IgD-negative memory B cell (primary cell): ENCODE measurements around the gene COL5A1. TPM values are rescaled to one million over a fixed set of nuclear protein-coding genes. Genes with fewer than 3 reads are reported as not detected.

Source experiments
- H3K27ac Mint-ChIP-seq, 3 donors: one replicate each; pipeline ENCODE4 v1.8.0; 2020 to 2022; ENCODE audit warnings: mild to moderate bottlenecking in 3 of 3, mixed read lengths in 3 of 3, moderate library complexity in 1 of 3
- H3K27me3 Mint-ChIP-seq: one replicate; pipeline ENCODE4 v1.8.0; 2021; ENCODE audit warnings: mixed read lengths
- H3K36me3 Mint-ChIP-seq: one replicate; pipeline ENCODE4 v1.8.0; 2020; ENCODE audit warnings: mild to moderate bottlenecking, mixed read lengths
- H3K4me1 Mint-ChIP-seq, 3 donors: one replicate each; pipeline ENCODE4 v1.8.0; 2020 to 2022; ENCODE audit warnings: mixed read lengths in 3 of 3, mild to moderate bottlenecking in 1 of 3
- H3K4me3 Mint-ChIP-seq, 4 donors: one replicate each; pipeline ENCODE4 v1.8.0; 2020 to 2022; ENCODE audit warnings: mild to moderate bottlenecking in 4 of 4, mixed read lengths in 4 of 4, moderate library complexity in 3 of 4
- H3K9me3 Mint-ChIP-seq, 3 donors: one replicate each; pipeline ENCODE4 v1.8.0; 2020 to 2021; ENCODE audit warnings: mixed read lengths in 3 of 3, mild to moderate bottlenecking in 1 of 3
- polyA plus RNA-seq: library from polyadenylated mRNA; unstranded; fragments of 300-500 nt; fragmentation: Illumina TruSeq; gene quantifications from one replicate; pipeline ENCODE4 v1.2.3, GENCODE V29; 2021

COL5A1 gene
- not detected for polyA plus RNA-seq

DNA sequence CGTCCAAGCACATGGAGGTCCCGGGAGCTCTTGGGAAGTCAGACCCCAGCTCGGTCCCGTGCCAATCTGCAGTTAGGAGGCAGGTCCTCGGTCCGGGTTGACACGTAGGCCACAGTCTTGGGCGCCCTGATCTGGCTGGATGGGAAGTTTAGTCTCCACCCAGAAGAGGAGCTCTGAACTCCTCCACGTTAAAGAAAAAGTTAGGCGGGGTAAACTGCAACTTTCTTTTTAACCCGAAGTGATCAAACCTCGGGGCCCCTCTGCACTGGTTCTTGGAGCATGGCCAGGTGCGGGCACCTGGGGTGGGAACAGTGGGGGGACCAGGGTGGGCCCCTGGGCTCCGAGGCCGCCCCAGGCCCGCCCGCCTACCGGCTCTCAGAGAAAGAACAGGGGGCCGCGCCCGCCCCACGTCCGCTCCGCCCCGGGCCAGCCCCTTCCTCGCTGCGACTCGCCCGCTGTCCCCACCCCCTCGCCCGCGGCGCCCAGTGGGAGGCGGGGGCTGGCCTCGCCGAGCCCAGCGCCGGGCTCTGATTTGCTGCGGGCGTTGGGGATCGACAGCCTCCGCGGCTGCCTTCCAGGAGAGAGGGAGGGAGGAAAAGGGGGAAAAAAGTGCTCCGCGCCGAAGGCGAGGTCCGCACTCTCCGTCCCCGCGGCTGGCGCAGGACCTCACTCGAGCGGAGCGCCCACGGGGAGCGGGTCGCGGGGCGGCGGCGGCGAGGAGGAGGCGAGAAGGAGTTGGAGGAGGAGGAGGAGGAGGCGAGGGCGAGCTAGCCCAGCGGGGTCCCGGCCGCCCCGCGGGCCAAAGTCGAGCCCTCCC lies at the start of gene COL5A1:
Gene COL5A1 (plus strand): TSS at position 631 of the 817 bp plus-strand sequence. CDS start 385 bp downstream, outside the sequence.
- Mint-ChIP-seq H3K9me3 (no peaks in the 10 kb centered on the region), H3K27me3 (peaks cover 33% of the 10 kb centered on the region), H3K36me3 (no peaks in the 10 kb centered on the region), H3K4me1 (no peaks in the 10 kb centered on the region), H3K4me3 (peak within 1 kb of the TSS in 1 of 4 donors; percentile 49), H3K27ac (no peak within 1 kb of the TSS)

DNA sequence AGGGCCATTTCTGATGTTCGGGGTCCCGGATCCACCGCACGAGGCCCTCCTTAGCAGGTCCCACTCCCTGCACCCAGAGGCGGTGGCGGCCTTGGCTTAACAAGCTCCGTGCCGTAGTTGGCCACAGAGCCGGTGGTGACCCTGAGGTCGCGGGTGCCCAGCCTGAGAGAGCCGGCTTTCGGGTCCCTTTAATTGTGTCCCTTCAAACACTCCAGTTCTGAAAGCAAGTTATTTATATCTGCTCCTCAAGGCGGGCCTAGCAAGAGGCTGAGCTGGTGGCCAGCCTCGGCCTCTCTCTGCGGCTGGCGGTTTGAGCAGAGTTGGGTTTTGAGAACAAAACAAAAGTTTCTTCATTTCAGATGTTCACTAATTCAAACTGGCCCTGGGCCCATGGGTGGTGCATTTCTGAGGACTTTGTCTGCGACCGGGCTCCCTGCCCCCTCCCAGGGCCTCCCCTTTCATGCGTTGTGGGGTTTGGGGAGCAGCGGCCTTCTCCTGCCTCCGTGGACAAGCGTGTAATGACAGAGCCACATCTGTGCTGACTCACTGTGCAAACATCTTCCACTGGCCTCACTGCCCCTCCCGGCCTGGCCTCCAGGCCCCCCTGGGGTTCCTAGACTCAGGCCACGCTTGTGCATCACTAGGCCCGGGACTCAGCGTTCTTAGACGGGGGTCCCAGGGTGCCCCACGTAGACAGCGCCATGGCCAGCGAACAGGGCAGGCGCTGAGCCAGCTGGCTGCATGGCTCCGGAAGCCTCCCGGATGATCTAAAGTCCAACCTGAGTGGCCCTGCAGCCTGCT lies 49.4 kb upstream of the COL5A1 start:
- Mint-ChIP-seq H3K4me1 (no peaks in the 10 kb centered on the region), H3K36me3 (no peaks in the 10 kb centered on the region), H3K4me3 (no peak overlapping the region)

DNA sequence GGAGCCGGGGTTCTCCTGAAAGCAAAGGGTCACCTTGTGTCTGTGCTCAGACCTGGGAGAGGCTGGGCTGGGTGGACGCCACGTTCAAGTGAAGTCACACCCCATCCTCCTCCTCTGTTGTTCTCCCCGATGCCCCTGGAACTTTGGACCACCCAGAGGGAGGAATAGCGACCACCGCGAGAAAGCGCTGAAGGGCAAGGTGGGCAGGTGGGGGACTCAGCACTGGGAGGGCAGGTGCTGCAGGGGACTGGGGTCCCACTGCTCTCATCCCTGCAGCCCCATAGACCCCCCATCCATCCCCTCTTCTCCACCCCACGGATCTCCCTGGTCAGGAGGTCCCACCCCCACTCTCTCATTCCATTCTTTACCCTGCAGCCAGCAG lies 48.8 kb upstream of the COL5A1 start:
- Mint-ChIP-seq H3K4me3 (no peak overlapping the region), H3K9me3 (peaks cover 0 to 3% (median 0%) of the 10 kb centered on the region in 3 donors), H3K27me3 (peaks cover 16% of the 10 kb centered on the region)

More for the DNA sequence above, 49.4 kb upstream of the COL5A1 start:
- H3K27me3 Mint-ChIP-seq: peaks cover 16% of the 10 kb centered on the region
- peaks cover 0 to 3% (median 0%) of the 10 kb centered on the region in 3 donors for H3K9me3 Mint-ChIP-seq
- H3K27ac Mint-ChIP-seq: no peak overlapping the region

DNA sequence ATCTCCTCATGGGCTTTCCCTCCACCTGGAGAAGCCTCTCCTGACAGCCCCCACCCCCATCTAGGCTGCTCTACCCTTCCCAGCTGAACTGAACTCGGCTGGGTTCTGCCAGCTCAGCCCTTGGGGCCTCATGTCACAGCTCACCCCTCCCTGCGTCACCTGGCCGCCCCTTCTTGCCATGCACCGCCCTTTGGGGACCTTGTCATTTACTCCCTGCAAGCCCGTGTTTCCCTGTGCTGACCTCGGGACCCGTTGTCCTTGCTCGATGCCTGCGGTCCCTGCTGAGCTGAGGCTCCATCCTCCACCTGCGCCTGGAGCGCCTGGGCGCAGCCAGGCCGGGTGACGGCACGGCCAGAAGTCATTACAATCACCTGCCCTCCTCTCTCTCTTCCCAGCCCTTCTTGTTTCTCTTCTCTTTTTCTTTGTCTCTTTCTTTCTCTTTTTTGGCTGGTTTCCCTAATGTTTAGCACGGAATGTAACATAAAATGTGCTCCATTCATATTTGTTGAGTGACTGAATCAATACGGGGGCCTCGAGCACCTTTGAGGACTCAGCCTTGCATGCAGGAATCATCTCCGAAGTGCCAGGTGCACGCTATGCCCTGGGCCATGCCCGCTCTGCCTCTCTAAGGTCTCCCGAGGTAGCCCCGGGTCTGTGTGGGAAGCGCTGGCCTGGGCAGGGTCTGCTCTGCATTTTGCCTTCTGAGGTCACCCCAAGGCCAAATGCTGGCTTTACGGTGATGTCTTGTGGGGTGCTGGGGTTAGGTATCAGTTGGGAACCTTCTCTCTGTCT lies 48.1 kb upstream of the COL5A1 start:
- Mint-ChIP-seq H3K36me3 (no peaks in the 10 kb centered on the region), H3K27ac (peak overlapping the region in 1 of 3 donors; percentile 82), H3K4me1 (no peaks in the 10 kb centered on the region), H3K4me3 (no peak overlapping the region), H3K27me3 (peaks cover 17% of the 10 kb centered on the region), H3K9me3 (peaks cover 0 to 3% (median 0%) of the 10 kb centered on the region in 3 donors)

More for the DNA sequence above, 48.8 kb upstream of the COL5A1 start:
- no peak overlapping the region for H3K27ac Mint-ChIP-seq
- no peaks in the 10 kb centered on the region for H3K36me3 Mint-ChIP-seq
- H3K4me1 Mint-ChIP-seq: no peaks in the 10 kb centered on the region

DNA sequence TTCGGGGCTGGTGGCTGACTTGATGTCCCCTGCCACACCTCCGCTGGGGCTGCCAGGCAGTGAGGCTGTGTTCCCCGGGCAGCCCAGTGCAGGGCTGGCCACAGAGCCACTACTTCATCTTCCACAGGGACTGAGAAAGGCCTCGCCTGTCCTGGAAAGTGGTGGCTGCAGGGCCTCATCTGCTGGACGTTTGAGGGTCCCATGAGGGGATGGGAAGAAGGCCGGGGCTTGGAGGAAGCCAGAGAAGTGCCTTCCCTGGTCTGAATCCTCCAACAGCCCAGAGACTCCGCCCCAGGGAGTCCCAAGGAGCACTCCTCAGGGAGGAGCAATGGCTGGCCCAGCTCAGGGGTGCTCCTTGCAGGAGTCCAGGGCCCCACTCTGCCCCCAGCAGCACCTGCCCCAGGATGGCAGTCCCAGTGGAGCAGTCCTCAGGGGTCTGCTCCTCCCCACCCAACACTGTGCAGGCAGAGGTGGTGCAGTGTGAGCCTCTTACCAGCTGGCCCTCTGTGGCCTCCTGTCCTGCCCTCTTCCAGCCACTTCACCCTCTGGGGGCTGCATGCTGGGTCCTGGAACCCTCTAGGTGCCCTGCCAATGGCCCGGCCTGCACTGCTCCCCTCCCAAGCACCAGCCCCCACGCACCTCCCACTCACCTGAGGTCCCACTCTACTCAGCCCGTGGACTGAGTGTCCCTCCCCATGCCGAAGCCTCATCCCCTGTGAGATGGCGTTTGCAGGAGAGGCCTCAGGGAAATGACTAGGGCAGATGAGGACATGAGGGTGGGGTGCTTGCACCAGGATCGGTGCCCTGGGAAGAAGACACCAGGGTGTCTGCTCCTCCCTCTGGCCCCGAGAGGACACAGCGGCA lies 47.3 kb upstream of the COL5A1 start:
- Mint-ChIP-seq H3K4me1 (no peaks in the 10 kb centered on the region), H3K27me3 (peaks cover 17% of the 10 kb centered on the region)

DNA sequence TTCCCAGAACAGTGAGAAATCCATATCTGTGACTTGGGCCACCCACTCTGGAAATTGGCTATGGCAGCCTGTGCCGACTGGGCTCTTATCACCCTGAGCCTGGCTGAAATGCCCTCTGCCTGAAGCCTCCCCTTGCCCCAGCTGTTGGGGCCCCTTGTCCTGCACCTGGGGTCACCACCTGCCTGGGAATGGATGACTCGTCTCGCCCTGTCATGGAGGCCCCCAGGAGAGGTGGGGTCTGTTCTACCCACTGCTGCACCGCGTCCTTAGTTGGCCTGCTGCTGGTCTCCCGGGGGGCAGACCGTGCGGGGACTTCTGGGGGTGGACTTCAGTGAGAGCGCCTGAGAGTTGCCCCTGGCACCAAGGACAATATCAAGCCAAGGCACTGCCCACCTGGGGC lies 46.6 kb upstream of the COL5A1 start:
- H3K36me3 Mint-ChIP-seq: no peaks in the 10 kb centered on the region
- H3K4me1 Mint-ChIP-seq: no peaks in the 10 kb centered on the region
- no peaks in the 10 kb centered on the region for H3K9me3 Mint-ChIP-seq
- H3K27me3 Mint-ChIP-seq: peaks cover 13% of the 10 kb centered on the region
- H3K4me3 Mint-ChIP-seq: no peak overlapping the region
- no peak overlapping the region for H3K27ac Mint-ChIP-seq

More for the DNA sequence above, 47.3 kb upstream of the COL5A1 start:
- Mint-ChIP-seq H3K27ac (no peak overlapping the region), H3K9me3 (peaks cover 0 to 3% (median 0%) of the 10 kb centered on the region in 3 donors), H3K4me3 (no peak overlapping the region), H3K36me3 (no peaks in the 10 kb centered on the region)

DNA sequence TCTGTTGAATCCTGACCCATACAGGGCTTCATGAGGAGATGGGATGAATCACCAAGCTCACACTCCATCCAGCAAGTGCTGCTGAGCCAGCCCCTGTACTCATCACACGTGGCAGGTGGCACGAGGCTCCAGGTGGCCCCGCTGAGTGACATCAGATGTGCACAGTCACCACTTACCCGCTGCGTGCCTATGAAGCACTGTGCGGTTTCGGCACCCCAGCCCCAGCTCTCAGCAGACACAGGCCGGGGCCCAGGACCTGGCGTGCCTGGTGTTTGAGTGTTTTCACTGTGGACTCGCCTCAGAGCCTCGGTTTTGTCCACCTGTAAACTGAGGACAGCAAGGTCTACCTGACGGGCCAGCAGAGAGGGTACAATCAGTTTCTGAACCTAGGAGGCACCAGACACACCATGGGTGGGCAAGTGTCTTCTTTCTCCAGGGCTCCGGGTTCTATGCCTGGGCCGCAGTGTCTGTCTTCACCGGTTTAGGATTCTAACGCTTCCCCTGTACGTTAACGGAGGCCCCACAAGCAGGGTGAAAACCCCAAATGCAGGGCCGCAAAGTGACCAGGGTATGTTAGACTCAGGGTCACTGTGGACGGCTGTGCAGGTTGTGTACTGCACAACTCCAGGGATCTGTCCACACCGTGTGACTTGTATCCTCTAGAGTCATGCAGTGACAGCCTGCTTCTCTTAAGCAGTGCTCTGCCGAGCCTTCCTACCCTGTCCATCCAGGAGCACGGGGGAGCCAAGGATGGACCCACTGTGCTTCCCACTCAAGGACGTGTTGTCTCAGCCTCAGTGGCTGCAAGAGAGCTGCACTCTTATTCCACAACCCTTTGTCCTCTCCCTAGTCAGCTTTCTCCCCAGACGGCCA lies 44.3 kb upstream of the COL5A1 start:
- Mint-ChIP-seq H3K9me3 (no peaks in the 10 kb centered on the region), H3K36me3 (no peaks in the 10 kb centered on the region), H3K4me1 (no peaks in the 10 kb centered on the region), H3K4me3 (no peak overlapping the region), H3K27me3 (peaks cover 5% of the 10 kb centered on the region), H3K27ac (no peak overlapping the region)

DNA sequence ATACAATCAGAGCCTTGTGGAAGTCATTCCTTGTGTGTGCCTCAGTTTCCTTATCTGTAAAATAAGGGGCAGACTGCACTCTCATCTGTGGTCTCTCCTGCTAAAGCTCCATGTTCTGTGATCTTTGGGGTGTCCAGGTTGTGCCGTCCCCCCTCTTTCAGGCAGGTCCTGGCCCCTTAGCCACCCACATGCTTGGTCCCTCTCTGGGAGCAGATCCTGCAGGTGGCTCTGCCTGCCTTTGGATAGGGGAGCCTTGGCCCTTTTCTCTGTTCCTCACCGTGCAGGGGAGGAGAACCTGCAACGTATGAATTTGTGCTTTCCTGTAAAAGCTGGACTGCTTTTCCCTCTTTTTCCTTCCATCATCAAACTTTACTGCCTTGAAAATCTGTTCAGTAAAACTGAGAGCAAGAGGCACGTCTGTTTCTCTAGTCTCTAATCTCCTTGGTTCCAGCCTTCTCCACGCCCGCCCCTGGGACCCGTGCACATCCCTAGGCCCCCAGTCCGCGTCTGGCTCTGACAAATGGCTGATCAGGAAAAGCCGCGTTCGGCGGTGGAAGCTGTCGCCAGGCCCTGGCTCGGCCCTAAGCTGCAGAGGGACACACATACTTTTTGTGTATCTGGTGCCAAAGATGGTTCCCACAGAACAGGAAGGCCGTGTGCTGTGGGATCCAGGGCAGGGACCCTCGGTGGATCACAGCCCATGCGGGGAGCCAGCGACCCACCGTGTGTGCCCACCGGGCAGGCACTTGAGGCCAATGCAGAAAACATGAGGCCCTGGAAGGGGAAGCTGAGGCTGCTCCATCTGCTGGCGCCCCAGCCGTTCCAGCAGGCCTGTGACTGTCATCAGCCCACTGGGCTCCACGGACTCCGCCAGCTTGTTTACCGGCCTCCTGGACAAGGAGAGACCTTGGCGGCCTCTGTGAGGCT lies 43.4 kb upstream of the COL5A1 start:
- Mint-ChIP-seq H3K27me3 (peaks cover 5% of the 10 kb centered on the region), H3K4me3 (no peak overlapping the region), H3K9me3 (no peaks in the 10 kb centered on the region), H3K4me1 (no peaks in the 10 kb centered on the region), H3K36me3 (no peaks in the 10 kb centered on the region), H3K27ac (no peak overlapping the region)

DNA sequence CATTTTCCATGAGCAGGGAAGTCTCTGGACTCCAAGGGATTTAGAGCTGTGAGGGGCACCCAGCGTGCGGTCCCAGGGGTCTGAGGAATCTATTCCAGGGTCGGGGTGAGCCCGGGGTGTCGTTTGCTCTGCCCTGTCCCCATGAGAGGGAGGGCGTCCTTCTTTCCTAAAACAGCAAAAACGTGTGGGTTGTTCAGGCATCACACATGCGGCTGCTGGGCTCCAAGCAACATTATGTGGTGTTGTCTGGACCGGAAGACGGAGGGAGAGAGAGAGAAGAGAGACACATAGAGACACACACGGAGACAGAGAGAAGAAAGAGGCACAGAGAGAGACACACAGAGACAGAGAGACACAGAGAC lies 42.7 kb upstream of the COL5A1 start:
- Mint-ChIP-seq H3K4me1 (no peaks in the 10 kb centered on the region), H3K27ac (no peak overlapping the region)

DNA sequence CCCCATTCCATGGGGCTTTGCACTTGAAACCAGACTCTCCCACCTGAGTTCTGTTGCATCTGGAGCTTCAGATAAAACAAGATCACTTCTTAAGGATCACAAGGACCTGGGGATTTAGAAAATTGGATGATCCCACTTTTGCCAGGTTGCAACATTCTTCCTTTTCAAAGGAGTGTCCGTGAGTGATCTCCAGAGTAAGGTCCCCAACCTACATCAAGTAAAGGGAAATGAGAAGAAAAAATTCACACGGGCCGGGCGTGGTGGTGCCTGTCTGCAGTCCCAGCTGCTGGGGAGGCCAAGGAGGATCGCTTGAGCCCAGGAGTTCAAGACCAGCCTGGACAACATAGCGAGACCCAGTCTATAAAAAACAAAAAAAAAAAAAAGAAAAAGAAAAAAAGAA lies 41.2 kb upstream of the COL5A1 start:
- Mint-ChIP-seq H3K27me3 (peaks cover 2% of the 10 kb centered on the region), H3K36me3 (no peaks in the 10 kb centered on the region), H3K27ac (no peak overlapping the region), H3K4me1 (no peaks in the 10 kb centered on the region), H3K4me3 (no peak overlapping the region), H3K9me3 (no peaks in the 10 kb centered on the region)

More for the DNA sequence above, 42.7 kb upstream of the COL5A1 start:
- no peaks in the 10 kb centered on the region for H3K9me3 Mint-ChIP-seq
- H3K36me3 Mint-ChIP-seq: no peaks in the 10 kb centered on the region
- H3K27me3 Mint-ChIP-seq: peaks cover 3% of the 10 kb centered on the region
- H3K4me3 Mint-ChIP-seq: no peak overlapping the region

DNA sequence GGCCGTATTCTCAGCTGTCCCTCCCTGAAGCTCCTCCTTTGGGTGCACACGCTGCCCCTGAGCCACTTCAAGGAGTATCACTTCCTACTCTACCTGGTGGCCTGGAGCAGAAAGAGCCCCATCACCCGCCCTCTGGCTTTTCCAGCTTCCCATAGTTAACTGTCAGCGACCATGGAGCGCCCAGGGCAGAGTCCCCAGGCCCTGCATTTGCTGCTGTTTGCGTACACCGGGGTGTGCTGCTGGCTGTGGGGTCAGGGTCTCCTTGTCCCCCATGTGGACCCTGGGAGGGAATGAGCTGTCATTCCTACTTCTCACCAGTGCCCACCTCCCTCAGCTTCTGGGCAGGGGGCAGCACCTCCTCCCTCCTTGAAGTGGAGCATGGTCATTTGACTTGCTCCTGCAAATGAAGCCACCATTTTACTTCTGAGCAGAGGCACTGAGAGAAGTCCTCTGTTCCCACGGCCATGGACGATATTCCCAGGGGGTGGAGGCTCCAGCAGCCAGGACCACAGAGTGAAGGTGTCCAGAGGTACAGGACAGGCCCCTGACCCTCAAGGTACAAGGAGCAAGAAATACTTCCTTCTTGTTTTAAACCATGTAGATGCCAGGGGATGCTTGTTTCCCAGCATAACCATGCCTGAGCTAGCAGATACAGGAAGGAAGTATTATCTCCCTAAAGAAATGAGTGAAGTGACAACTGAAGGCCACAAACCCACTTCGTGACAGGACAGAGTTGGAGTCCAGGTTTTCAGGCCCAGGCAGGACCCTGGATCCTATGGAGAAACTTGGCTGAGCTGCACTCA lies 40.6 kb upstream of the COL5A1 start:
- no peak overlapping the region for H3K4me3 Mint-ChIP-seq
- H3K27me3 Mint-ChIP-seq: peaks cover 1% of the 10 kb centered on the region
- no peaks in the 10 kb centered on the region for H3K36me3 Mint-ChIP-seq
- no peaks in the 10 kb centered on the region for H3K4me1 Mint-ChIP-seq
- H3K9me3 Mint-ChIP-seq: no peaks in the 10 kb centered on the region
- no peak overlapping the region for H3K27ac Mint-ChIP-seq

DNA sequence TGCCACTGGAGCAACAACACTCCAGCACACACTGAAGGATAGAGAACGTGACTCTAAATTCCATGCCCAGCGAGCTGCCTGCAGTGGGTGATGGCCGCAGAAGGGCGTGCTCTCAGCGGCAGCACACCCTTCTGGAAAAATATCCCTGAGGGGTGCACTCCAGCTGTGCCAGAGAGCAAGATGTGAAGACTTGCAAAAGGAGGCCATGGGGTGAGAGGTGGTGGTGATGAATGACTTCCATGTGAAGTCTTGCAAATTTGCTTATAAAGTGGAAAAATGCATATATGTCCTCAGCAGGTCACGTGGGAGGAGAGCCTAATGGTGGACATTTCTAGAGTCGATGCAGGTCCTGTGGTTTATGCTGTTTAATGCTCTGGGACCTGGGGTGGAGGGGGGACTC lies 39.8 kb upstream of the COL5A1 start:
- H3K9me3 Mint-ChIP-seq: no peaks in the 10 kb centered on the region
- no peaks in the 10 kb centered on the region for H3K36me3 Mint-ChIP-seq
- H3K27ac Mint-ChIP-seq: no peak overlapping the region
- peaks cover 1% of the 10 kb centered on the region for H3K27me3 Mint-ChIP-seq
- no peaks in the 10 kb centered on the region for H3K4me1 Mint-ChIP-seq
- no peak overlapping the region for H3K4me3 Mint-ChIP-seq
